ENCODE data around the gene UBE2L5.
"Not testable (repeated sequence)": the region's sequence is repeated elsewhere in the genome, so short reads cannot be mapped to it uniquely, and the experiment has no call there.

UBE2L5 gene

DNA sequence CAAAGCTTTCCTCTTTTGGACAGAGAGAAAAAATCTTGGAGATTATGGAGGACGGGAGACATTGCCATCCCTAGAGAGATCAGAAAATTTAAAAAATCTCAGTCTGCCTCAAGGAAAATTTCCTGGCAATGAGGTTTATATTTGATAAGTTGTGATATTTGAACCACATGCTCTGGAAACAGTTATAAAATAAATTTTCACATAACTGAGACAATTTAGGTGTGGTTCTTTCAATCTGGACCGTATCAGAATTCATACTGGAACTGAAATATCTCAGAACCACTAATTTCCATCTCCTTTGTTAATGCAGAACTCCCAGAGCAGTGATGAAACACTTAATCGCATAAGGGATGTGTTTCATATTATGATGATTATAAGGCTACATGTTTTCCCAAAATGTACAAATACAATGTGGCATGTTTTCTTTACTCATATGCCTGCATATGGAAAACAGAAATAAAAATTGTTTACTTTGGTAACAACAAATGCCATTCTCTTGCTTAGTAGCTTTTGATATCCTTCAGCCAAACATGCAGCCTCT lies 13.7 kb downstream of the UBE2L5 start:
- no peak for DNase-seq (ENCODE audit: insufficient read length, low spot score)
- no peak for FAIRE-seq

- FAIRE-seq, result no peak
Observed at GRCh38 chr13:30437177-30437576, 14.9 kb downstream of the UBE2L5 start.

GRCh38 chr13:30438286-30438685 lies 16.0 kb downstream of the UBE2L5 start:
- DNase-seq (ENCODE audit: insufficient read length, low spot score) (no peak), FAIRE-seq (no peak)

More at GRCh38 chr13:30437177-30437576, 14.9 kb downstream of the UBE2L5 start:
- DNase-seq (ENCODE audit: insufficient read length, low spot score), result no peak

DNA sequence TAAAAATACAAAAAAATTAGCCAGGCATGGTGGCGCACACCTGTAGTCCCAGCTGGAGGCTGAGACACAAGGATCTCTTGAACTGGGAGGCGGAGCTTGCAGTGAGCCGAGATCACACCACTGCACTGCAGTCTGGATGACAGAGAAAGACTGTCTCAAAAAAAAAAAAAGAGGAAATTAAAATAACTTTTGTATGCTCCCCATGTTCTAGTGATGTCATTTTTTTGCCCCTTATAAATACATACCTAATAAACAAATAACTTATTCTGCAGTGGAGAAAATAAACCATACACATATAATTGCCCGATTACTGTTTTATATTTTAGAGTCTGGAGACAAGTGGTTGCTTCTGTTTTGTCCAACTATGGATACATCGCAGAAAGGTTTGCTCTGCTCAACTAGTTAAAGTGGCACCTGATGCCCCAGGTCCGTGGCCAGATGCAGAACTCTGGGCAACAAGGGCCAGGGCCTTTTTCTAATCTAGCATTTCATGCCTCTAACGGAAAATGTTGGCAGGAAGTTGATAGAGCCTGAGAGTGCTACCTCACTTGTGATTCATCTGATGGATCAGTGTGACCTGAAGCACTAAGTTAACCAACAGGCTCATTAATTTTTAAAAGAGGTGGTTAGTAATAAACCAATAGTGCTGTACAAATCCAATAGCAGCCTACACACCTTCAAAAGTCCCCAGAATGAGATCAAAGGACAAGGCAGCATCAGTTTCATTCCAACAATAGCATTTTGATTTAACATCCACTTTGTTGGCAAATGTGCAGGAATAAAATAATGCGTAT lies 18.8 kb downstream of the UBE2L5 start:
- DNase-seq (ENCODE audit: insufficient read length, low spot score) (no peak), FAIRE-seq (no peak)

DNA sequence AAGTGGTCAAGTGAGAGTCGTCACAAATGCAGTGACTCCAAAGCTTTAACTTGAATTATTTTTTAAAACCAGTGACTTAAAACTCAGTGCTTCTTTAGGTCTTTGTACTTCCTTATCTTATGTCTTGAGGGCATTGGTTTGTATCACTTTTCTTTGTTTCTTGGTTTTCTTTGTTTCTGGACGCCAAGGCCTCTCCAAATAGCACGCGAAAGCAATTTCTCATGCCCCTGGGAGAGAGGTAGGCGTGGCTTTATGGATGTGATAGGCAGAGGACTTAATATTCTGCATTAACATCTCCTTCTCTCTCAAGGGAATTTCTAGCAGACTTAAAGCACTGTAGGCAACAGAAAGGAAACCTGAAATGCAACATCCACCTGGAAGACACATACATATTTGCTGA lies 20.6 kb downstream of the UBE2L5 start:
- FAIRE-seq (no peak), DNase-seq (ENCODE audit: insufficient read length, low spot score) (no peak)

DNA sequence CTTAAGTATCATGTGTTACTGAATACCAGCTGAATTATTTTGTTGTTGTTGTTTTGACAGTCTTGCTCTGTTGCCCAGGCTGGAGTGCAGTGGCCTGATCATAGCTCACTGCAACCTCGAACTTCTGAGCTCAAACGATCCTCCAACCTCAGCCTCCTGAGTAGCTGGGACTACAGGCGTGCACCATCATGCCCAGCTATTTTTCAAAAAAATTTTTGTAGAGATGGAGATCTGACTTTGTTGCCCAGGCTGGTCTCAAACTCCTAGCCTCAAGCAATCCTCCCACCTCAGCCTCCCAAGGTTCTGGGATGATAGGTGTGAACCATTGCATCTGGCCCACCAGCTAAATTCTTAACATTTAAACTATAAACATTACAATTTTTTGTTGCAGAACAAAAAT lies 21.2 kb downstream of the UBE2L5 start:
- not testable (repeated sequence) for DNase-seq (ENCODE audit: insufficient read length, low spot score); FAIRE-seq

DNA sequence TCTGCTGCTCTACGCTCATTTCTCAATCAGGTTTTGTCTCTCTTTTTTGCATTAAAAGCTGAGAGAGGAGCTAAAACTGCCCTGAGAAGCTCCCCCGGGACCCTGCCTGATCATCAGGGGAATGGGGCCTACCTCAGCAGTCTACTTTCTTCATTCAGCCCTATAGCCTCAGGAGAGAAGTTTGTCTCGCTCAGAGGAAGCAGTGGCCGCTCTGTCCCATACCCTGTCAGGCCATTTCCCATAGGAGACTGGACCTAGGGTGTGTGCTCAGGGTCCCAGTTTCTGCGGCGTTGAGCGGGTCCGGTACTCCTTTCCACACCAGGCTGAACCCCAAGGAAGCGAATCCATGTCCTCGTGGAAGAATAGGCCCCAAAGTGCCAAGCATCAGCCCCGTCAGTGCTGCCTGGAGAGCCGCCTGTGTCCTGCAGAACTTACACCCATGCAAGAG lies 21.7 kb downstream of the UBE2L5 start:
- DNase-seq (ENCODE audit: insufficient read length, low spot score), result no peak

GRCh38 chr13:30446126-30446500 lies 23.8 kb downstream of the UBE2L5 start:
- FAIRE-seq, result no peak
- no peak for DNase-seq (ENCODE audit: insufficient read length, low spot score)

More for the DNA sequence above, 21.7 kb downstream of the UBE2L5 start:
- no peak for FAIRE-seq

DNA sequence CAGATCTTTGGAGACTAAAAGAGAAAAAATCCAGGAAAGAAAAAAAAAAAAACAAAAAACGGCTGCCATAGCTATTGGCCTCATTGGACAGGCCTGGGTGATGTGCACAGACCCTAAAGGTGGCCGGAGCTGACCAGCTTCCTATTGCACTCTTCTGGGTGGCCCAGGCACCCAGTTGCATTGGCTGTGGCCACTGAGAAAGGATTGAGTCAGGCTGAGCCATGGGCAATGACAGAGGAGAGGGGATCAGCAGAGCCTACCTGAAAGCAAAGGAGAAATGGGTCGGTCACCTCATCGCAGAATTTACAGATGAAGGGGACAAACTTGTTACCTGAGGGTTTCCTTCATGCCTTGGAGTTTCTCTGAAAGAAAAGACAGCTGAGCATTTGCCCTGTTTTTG lies 26.1 kb downstream of the UBE2L5 start:
- FAIRE-seq (no peak), DNase-seq (ENCODE audit: insufficient read length, low spot score) (no peak)

- no peak for DNase-seq (ENCODE audit: insufficient read length, low spot score)
- FAIRE-seq, result no peak
Observed at GRCh38 chr13:30450066-30450465, 27.8 kb downstream of the UBE2L5 start.

DNA sequence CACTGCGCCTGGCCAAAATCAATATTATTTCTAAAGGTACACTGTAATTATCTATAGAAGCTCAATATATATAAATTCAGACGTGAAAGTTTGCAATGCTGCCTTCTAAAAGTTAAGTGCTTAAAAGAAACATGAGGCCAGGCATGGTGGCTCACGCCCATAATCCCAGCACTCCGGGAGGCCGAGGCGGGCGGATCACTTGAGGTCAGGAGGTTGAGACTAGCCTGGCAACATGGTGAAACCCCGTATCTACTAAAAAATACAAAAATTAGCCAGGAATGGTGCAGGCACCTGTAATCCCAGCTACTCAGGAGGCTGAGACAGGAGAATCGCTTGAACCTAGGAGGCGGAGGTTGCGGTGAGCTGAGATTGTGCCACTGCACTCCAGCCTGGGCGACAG lies 29.2 kb downstream of the UBE2L5 start:
- not testable (repeated sequence) for FAIRE-seq; DNase-seq (ENCODE audit: insufficient read length, low spot score)

DNA sequence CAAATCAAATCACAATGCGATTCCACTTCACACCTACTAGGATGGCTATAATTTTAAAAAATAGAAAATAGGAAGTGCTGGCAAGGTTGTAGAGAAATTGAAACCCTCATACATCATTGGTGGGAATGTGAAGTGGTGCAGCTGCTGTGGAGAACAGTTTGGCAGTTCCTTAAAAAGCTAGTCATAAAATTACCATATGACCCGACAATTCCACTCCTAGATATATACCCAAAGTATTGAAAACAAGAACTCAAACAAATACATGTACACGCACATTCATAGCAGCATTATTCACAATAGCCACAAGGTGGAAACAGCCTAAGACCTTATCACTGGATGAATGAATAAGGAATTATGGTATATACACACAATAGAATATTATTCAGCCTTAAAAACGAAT lies 31.4 kb downstream of the UBE2L5 start:
- FAIRE-seq, result no peak
- no peak for DNase-seq (ENCODE audit: insufficient read length, low spot score)

- FAIRE-seq (no peak), DNase-seq (ENCODE audit: insufficient read length, low spot score) (no peak)
Observed at GRCh38 chr13:30454991-30455390, 32.7 kb downstream of the UBE2L5 start.

GRCh38 chr13:30456290-30456689 lies 34.0 kb downstream of the UBE2L5 start:
- DNase-seq (ENCODE audit: insufficient read length, low spot score), result no peak

DNA sequence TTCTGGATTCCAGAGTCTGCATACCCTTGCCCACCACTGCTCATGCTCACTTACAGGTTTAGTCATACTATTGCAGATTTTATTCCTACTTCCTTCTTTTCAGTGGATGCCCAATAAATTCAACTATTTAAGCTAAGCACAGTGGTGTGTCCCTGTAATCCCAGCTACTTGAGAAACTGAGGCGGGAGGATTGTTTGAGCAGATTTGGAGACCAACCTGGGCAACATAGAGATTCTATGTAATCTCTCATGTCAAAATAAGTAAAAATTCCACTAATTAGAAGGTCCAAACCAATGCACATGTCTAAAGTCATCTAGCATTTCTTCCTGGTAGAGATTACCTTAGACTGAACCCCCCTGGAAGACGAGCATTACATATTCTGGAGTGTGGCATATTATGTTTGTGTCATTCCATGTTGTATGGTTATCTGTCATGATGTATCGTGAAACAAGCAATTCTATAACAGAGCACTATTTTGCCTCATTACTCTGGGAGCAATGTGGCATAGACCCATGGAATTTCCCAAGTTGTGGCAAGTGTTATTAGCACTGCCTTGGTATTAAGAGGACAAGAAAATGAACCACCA lies 35.1 kb downstream of the UBE2L5 start:
- no peak for DNase-seq (ENCODE audit: insufficient read length, low spot score)
- FAIRE-seq, result no peak

More at GRCh38 chr13:30456290-30456689, 34.0 kb downstream of the UBE2L5 start:
- FAIRE-seq, result no peak

DNA sequence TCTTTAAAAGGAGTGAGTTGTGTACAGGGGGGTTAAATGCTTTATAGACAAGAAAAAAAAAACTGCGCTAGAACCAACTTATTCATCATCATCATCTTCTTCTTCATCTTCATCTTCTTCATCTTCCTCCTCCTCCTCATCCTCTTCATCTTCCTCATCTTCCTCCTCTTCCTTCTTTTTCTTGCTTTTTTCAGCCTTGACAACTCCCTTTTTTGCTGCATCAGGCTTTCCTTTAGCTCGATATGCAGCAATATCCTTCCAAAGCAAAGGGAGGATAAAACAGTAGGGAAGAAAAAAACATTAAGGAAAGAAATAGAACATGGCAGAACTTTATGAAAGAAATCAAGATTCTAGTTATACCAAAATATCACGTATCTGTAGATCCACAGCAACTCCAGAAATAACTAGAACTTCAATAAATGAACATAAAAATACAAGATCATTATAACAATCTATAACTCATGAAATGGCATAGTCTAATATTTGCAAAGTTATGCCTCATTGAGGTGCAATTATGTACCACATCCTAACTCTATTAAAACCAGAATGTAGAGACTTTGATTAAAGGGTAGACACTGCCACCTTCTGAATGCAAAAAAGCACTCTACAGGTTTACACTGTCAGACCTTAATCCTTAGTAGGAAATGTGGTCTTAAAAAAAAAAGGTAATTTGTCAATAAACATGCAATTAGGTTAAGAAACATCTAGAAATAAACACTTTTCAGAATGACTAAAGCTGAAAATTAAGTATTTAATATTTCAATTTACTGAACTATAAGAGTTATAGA lies 39.2 kb downstream of the UBE2L5 start:
- FAIRE-seq; DNase-seq (ENCODE audit: insufficient read length, low spot score): not testable (repeated sequence)

GRCh38 chr13:30463787-30464495 lies 41.6 kb downstream of the UBE2L5 start:
- no peak for DNase-seq (ENCODE audit: insufficient read length, low spot score)
- no peak for FAIRE-seq

DNA sequence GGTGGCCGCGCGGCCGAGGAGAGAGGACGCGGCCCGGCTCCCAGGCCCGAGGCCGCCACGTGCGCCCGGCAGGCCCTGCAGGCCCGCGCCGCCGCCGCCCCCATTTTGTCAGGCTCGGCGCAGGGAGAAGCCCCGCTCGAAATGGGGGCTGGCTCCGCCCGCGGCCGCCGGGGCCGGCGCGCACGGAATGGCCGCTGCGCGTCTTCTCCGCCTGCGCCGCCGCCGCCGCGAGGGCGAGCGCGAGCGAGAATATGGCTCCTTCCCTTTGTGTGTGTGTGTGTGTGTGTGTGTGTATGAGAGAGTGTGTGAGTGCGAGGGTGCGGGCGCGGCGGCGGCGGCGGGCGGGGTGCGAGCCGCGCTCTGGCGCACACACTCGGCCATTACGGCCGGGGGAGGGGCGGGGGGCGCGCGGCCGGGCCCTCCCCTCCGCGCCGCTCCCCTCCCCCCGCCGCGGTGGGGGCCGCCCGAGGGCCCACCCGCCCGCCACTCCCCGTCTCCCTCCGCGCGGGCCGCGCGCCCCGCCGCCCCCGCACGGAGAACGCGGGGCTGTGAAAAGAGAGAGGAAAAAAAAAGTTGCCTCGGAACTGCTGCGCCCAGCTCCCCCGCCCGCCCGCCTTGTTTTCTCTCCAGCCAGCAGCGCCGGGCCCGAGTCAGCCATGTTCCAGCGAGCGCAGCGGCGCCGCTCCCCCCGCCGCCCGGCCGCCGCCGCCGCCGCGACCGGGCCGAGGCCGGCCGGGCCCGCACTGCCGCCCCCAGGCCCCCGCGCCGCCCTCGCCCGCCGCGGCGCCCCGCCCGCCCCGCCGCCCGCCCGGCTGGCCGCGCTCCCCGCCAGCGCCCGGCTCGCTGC lies 42.4 kb downstream of the UBE2L5 start:
- DNase-seq (ENCODE audit: insufficient read length, low spot score), result peak; percentile 17
- no peak for FAIRE-seq

GRCh38 chr13:30465343-30465592 lies 43.0 kb downstream of the UBE2L5 start:
- no peak for FAIRE-seq
- DNase-seq (ENCODE audit: insufficient read length, low spot score), result no peak

All from HTR-8/SVneo (cell line).